ENCODE measurements around the gene AIPL1. TPM values are rescaled to one million over a fixed set of nuclear protein-coding genes. Genes with fewer than 3 reads are reported as not detected.
A peak's percentile ranks its signal among the peaks of the same experiment; 100 is the strongest.
"Not testable (repeated sequence)": the region's sequence is repeated elsewhere in the genome, so short reads cannot be mapped to it uniquely, and the experiment has no call there.

AIPL1 gene
- not detected for total RNA-seq

GRCh38 chr17:6435051-6435450 lies at the start of gene AIPL1:
Gene AIPL1, minus strand, starts transcription at chr17:6435121. Its CDS starts 17 bp downstream, at chr17:6435104.
- peaks cover 9% of the 10 kb centered on the region for H3K9me3 Mint-ChIP-seq

GRCh38 chr17:6483507-6483906 lies 48.6 kb upstream of the AIPL1 start:
- no peak for DNase-seq
- Mint-ChIP-seq H3K9me3 (no peaks in the 10 kb centered on the region), H3K27ac (no peak overlapping the region), H3K4me1 (no peaks in the 10 kb centered on the region), H3K27me3 (no peaks in the 10 kb centered on the region), H3K36me3 (no peaks in the 10 kb centered on the region), H3K4me3 (no peak overlapping the region)

More at GRCh38 chr17:6435051-6435450, at the start of gene AIPL1:
- Mint-ChIP-seq H3K4me3 (no peak within 1 kb of the TSS), H3K36me3 (peaks cover 6% of the 10 kb centered on the region), H3K4me1 (peaks cover 1% of the 10 kb centered on the region), H3K27ac (no peak within 1 kb of the TSS), H3K27me3 (peaks cover 35% of the 10 kb centered on the region)
- no peak for DNase-seq

- not testable (repeated sequence) for H3K4me1 Mint-ChIP-seq, DNase-seq, H3K27ac Mint-ChIP-seq, H3K27me3 Mint-ChIP-seq, H3K9me3 Mint-ChIP-seq, H3K36me3 Mint-ChIP-seq, H3K4me3 Mint-ChIP-seq
Measured at GRCh38 chr17:6482796-6483195, 47.9 kb upstream of the AIPL1 start.

- no peaks in the 10 kb centered on the region for H3K4me1 Mint-ChIP-seq
- H3K27me3 Mint-ChIP-seq, result no peaks in the 10 kb centered on the region
- no peaks in the 10 kb centered on the region for H3K9me3 Mint-ChIP-seq
- no peaks in the 10 kb centered on the region for H3K36me3 Mint-ChIP-seq
- DNase-seq, result no peak
- H3K4me3 Mint-ChIP-seq, result no peak overlapping the region
- no peak overlapping the region for H3K27ac Mint-ChIP-seq
Measured at GRCh38 chr17:6482105-6482455, 47.2 kb upstream of the AIPL1 start.

GRCh38 chr17:6480303-6480675 lies 45.4 kb upstream of the AIPL1 start:
- H3K27ac Mint-ChIP-seq, result no peak overlapping the region
- no peak overlapping the region for H3K4me3 Mint-ChIP-seq
- H3K9me3 Mint-ChIP-seq, result no peaks in the 10 kb centered on the region
- no peaks in the 10 kb centered on the region for H3K27me3 Mint-ChIP-seq
- DNase-seq, result no peak
- no peaks in the 10 kb centered on the region for H3K36me3 Mint-ChIP-seq
- H3K4me1 Mint-ChIP-seq, result no peaks in the 10 kb centered on the region

- Mint-ChIP-seq H3K9me3 (no peaks in the 10 kb centered on the region), H3K27me3 (no peaks in the 10 kb centered on the region), H3K4me3 (no peak overlapping the region), H3K27ac (no peak overlapping the region), H3K36me3 (no peaks in the 10 kb centered on the region), H3K4me1 (no peaks in the 10 kb centered on the region)
- DNase-seq, result no peak
Measured at GRCh38 chr17:6479622-6480302, 44.8 kb upstream of the AIPL1 start.

- Mint-ChIP-seq H3K4me3 (no peak overlapping the region), H3K27me3 (no peaks in the 10 kb centered on the region), H3K36me3 (no peaks in the 10 kb centered on the region), H3K4me1 (no peaks in the 10 kb centered on the region), H3K9me3 (no peaks in the 10 kb centered on the region), H3K27ac (no peak overlapping the region)
- no peak for DNase-seq
Measured at GRCh38 chr17:6478486-6478885, 43.6 kb upstream of the AIPL1 start.

GRCh38 chr17:6477831-6478383 lies 43.0 kb upstream of the AIPL1 start:
- Mint-ChIP-seq H3K9me3 (no peaks in the 10 kb centered on the region), H3K4me3 (no peak overlapping the region), H3K4me1 (peaks cover 2% of the 10 kb centered on the region), H3K36me3 (no peaks in the 10 kb centered on the region), H3K27ac (no peak overlapping the region), H3K27me3 (no peaks in the 10 kb centered on the region)
- DNase-seq, result no peak

- Mint-ChIP-seq H3K9me3 (no peaks in the 10 kb centered on the region), H3K36me3 (no peaks in the 10 kb centered on the region), H3K4me3 (no peak overlapping the region), H3K4me1 (peaks cover 2% of the 10 kb centered on the region), H3K27me3 (no peaks in the 10 kb centered on the region), H3K27ac (no peak overlapping the region)
- DNase-seq, result no peak
Measured at GRCh38 chr17:6476810-6477179, 41.9 kb upstream of the AIPL1 start.

- Mint-ChIP-seq H3K36me3 (no peaks in the 10 kb centered on the region), H3K4me1 (peaks cover 2% of the 10 kb centered on the region), H3K27ac (no peak overlapping the region), H3K9me3 (no peaks in the 10 kb centered on the region), H3K27me3 (no peaks in the 10 kb centered on the region), H3K4me3 (no peak overlapping the region)
- no peak for DNase-seq
Measured at GRCh38 chr17:6476076-6476809, 41.3 kb upstream of the AIPL1 start.

GRCh38 chr17:6475411-6475810 lies 40.5 kb upstream of the AIPL1 start:
- DNase-seq, result no peak
- Mint-ChIP-seq H3K27ac (no peak overlapping the region), H3K36me3 (no peaks in the 10 kb centered on the region), H3K4me1 (peaks cover 2% of the 10 kb centered on the region), H3K9me3 (no peaks in the 10 kb centered on the region), H3K4me3 (no peak overlapping the region), H3K27me3 (no peaks in the 10 kb centered on the region)

- Mint-ChIP-seq H3K27ac (no peak overlapping the region), H3K27me3 (no peaks in the 10 kb centered on the region), H3K36me3 (no peaks in the 10 kb centered on the region), H3K4me1 (peaks cover 2% of the 10 kb centered on the region), H3K4me3 (no peak overlapping the region), H3K9me3 (no peaks in the 10 kb centered on the region)
- DNase-seq, result no peak
Measured at GRCh38 chr17:6474906-6475305, 40.0 kb upstream of the AIPL1 start.

GRCh38 chr17:6474376-6474775 lies 39.5 kb upstream of the AIPL1 start:
- DNase-seq, result no peak
- Mint-ChIP-seq H3K9me3 (no peaks in the 10 kb centered on the region), H3K4me3 (no peak overlapping the region), H3K36me3 (no peaks in the 10 kb centered on the region), H3K4me1 (peaks cover 2% of the 10 kb centered on the region), H3K27me3 (no peaks in the 10 kb centered on the region), H3K27ac (no peak overlapping the region)

- H3K4me1 Mint-ChIP-seq, result peaks cover 2% of the 10 kb centered on the region
- H3K36me3 Mint-ChIP-seq, result no peaks in the 10 kb centered on the region
- no peaks in the 10 kb centered on the region for H3K27me3 Mint-ChIP-seq
- no peaks in the 10 kb centered on the region for H3K9me3 Mint-ChIP-seq
- peak; percentile 63 for DNase-seq
- H3K4me3 Mint-ChIP-seq, result no peak overlapping the region
- no peak overlapping the region for H3K27ac Mint-ChIP-seq
Measured at GRCh38 chr17:6473128-6473767, 38.3 kb upstream of the AIPL1 start.

GRCh38 chr17:6472517-6472916 lies 37.6 kb upstream of the AIPL1 start:
- Mint-ChIP-seq H3K4me1 (peaks cover 2% of the 10 kb centered on the region), H3K36me3 (no peaks in the 10 kb centered on the region), H3K27me3 (no peaks in the 10 kb centered on the region), H3K27ac (no peak overlapping the region), H3K9me3 (no peaks in the 10 kb centered on the region), H3K4me3 (no peak overlapping the region)
- DNase-seq, result no peak

Measured in activated naive CD8-positive, alpha-beta T cell treated with anti-CD3 and anti-CD28 coated beads for 36 hours (primary cell).